Kidney epithelial cell (primary cell): ENCODE results near the gene QKI. TPM values are rescaled to one million over a fixed set of nuclear protein-coding genes. Genes with fewer than 3 reads are reported as not detected.

ENCODE experiments used
- DNase-seq: peaks from one replicate; pipeline ENCODE4 v3.0.0-alpha.2; 2010; ENCODE audit warnings: low read depth
- H3K27me3 ChIP-seq: 2 replicates; pipeline ENCODE4 v1.6.0; 2011; ENCODE audit warnings: low read length; ENCODE audit not compliant: control insufficient read depth, insufficient read depth
- H3K36me3 ChIP-seq: 2 replicates; pipeline ENCODE4 v1.5.1; 2011; ENCODE audit warnings: low read length; ENCODE audit not compliant: control insufficient read depth, insufficient read depth
- H3K4me3 ChIP-seq: 2 replicates; pipeline ENCODE4 v1.5.1; 2011; ENCODE audit warnings: low read depth, mild to moderate bottlenecking, control low read depth, low read length
- total RNA-seq: library from RNA; depleted of rRNA; stranded (reverse); fragments of >200 nt; gene quantifications from 2 replicates; pipeline ENCODE4 v1.2.3, GENCODE V29; 2015
- TF ChIP-seq, protein P1 (sequence below): IDR thresholded peaks from 2 replicates; pipeline ENCODE4 v1.5.1; 2011; ENCODE audit warnings: mild to moderate bottlenecking, moderate library complexity, low read length, control low read depth, inconsistent platforms; ENCODE audit not compliant: insufficient read depth, poor library complexity, severe bottlenecking

QKI gene
- total RNA-seq, 1 donor from 2014 or later: 173 TPM

DNA sequence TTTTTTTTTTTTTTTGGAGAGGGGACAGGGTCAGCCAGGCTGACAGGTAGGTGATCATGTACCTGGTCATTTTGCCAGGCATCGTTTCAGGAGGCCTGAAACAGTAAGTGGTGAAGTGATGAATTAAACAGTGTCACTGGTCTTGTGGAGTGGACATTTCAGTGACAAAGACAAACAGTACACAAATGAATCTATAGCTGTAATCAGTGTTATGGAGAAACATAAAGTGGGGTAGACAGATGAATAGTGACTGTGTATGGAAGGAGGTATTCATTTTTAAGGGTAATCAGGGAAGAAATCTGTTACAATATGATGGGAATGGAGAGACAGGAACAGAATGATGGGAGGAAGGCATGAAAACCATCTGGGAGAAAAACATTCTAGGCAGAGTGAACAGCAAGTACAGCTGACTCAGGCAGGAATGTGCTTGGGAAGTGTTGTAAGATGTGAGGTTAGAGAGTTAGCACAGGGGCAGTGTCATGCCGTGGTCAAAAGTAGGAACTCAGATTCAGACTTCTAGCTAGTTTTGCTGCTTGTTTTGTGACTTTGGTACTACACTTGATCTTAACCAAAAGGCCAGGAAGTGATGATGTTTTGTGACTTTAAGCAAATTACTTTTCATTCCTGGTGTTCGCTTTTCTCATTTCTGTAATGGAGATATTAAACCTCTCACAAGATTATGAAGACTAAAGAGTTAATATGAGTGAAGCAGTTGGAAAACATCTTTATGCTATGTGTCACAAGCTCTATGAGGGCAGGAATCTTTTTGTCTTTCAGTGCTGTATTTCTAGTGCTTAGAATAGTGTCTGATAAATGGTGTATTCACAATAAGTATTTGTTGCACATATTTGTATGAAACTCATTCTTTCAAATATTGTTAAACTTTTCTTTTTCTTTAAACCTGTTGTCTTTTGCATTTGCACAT, 43.4 kb downstream of the QKI start:
- peak; percentile 79 for DNase-seq
- TF ChIP-seq, protein P1, sequence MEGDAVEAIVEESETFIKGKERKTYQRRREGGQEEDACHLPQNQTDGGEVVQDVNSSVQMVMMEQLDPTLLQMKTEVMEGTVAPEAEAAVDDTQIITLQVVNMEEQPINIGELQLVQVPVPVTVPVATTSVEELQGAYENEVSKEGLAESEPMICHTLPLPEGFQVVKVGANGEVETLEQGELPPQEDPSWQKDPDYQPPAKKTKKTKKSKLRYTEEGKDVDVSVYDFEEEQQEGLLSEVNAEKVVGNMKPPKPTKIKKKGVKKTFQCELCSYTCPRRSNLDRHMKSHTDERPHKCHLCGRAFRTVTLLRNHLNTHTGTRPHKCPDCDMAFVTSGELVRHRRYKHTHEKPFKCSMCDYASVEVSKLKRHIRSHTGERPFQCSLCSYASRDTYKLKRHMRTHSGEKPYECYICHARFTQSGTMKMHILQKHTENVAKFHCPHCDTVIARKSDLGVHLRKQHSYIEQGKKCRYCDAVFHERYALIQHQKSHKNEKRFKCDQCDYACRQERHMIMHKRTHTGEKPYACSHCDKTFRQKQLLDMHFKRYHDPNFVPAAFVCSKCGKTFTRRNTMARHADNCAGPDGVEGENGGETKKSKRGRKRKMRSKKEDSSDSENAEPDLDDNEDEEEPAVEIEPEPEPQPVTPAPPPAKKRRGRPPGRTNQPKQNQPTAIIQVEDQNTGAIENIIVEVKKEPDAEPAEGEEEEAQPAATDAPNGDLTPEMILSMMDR: no peak
- H3K36me3 ChIP-seq: no peaks in the 10 kb centered on the region
- no peaks in the 10 kb centered on the region for H3K27me3 ChIP-seq
- H3K4me3 ChIP-seq: no peak overlapping the region

DNA sequence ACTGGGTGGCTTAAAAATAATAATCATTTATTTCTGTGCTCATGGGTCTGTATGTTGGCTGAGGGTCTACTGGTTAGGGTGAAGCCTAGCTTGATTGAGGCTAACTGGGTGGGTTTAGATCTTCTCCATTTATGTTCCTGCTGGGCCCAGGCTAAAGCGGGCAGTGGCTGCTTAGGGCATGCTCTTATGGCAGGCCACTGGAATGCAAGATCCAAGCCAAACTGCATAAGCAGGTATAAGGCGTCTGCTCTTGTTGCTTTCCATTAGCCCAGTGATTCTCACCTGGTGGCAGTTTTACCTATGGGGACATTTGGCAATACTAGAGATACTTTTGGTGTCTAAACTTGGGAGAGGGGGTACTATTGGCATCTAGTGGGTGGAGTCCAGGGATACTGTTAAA, 44.5 kb downstream of the QKI start:
- TF ChIP-seq, protein P1: no peak
- Histone ChIP-seq H3K27me3 (no peaks in the 10 kb centered on the region), H3K36me3 (no peaks in the 10 kb centered on the region), H3K4me3 (no peak overlapping the region)
- DNase-seq: no peak

DNA sequence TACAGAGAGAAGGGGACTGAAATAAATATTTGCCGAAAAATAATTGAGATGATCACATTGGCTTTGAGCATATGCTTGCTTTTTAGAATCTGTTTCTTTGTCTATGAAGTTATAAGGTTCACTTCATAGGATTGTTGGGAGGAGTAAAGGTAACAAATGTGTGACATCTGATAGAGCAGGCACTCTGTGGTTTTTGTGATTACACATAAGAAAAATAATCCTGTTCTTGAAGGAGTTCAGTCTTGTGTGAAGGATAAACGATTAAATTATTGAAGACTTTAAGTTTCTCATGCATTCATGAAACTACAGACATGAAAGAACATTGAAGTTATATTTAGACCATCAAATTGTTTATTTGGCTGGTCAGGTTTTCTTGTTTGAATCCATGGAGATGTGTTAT, 45.0 kb downstream of the QKI start:
- no peak for DNase-seq
- Histone ChIP-seq H3K27me3 (no peaks in the 10 kb centered on the region), H3K4me3 (no peak overlapping the region), H3K36me3 (no peaks in the 10 kb centered on the region)
- TF ChIP-seq, protein P1: no peak

DNA sequence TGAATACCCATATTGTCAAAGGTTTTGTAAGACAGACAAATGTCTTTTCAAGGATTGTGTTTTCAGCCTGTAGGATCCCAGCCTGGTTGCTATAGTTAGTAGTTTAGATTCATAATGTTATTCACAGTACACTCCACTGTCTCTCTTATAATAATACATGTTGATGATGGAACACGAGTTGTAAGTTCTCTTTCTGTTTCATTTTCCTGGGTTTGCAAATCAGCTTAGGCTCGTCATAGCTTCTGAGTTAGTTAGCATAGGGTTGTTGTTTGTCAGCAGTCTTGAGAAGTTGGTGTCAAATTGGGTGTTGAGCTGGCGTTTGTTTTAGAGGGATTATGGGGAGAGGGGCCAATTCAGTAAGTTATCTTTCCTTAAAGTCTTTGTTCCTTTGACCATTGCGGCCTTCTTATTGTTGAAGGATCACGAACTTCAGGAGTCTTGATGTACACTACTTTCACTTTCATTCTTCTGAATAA, 45.8 kb downstream of the QKI start:
- TF ChIP-seq, protein P1: no peak
- DNase-seq: no peak
- H3K4me3 ChIP-seq: no peak overlapping the region
- H3K36me3 ChIP-seq: no peaks in the 10 kb centered on the region
- no peaks in the 10 kb centered on the region for H3K27me3 ChIP-seq

DNA sequence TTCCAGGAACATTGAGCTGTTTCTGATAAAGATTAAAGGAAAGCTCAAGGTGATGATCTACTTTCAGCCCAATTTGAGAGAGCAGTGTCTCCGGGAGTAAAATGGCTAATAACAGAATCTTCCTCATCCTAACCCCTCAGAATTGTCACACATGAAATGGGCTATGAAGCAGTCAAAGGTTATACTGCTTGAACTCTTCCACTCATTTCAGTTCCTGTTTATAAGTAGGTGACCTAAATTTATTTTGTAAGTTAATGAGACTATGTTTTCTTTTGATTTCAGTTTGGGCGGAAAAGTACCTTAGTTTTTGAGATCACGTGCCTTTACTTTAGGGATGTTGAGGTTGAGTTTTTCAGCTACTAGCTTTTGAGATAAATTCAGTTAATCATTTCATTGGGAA, 47.2 kb downstream of the QKI start:
- Histone ChIP-seq H3K4me3 (no peak overlapping the region), H3K36me3 (no peaks in the 10 kb centered on the region), H3K27me3 (no peaks in the 10 kb centered on the region)
- TF ChIP-seq, protein P1: no peak
- DNase-seq: no peak
